A204.1 (cell line): ENCODE results near the gene ATP10A.

Experiments
- FAIRE-seq: peaks from 2 replicates; lab custom pipeline; 2012; peaks lifted over from hg19 to GRCh38; lab: Jason Lieb, UNC

Gene ATP10A

GRCh38 chr15:25679492-25679891, 183.6 kb downstream of the ATP10A start:
- FAIRE-seq: no peak

- no peak for FAIRE-seq
These were observed 184.6 kb downstream of the ATP10A start for GRCh38 chr15:25678500-25678855.

- FAIRE-seq: no peak
These were observed 185.2 kb downstream of the ATP10A start for GRCh38 chr15:25677719-25678499.

GRCh38 chr15:25676070-25676469, 187.1 kb downstream of the ATP10A start:
- no peak for FAIRE-seq

- no peak for FAIRE-seq
These were observed 187.7 kb downstream of the ATP10A start for GRCh38 chr15:25675396-25675795.

GRCh38 chr15:25674913-25675312, 188.2 kb downstream of the ATP10A start:
- FAIRE-seq: no peak

- no peak for FAIRE-seq
These were observed 189.2 kb downstream of the ATP10A start for GRCh38 chr15:25673972-25674371.

GRCh38 chr15:25673351-25673750, 189.8 kb downstream of the ATP10A start:
- no peak for FAIRE-seq

- no peak for FAIRE-seq
These were observed 192.0 kb downstream of the ATP10A start for GRCh38 chr15:25671132-25671531.

GRCh38 chr15:25670621-25671020, 192.5 kb downstream of the ATP10A start:
- FAIRE-seq: no peak

GRCh38 chr15:25670025-25670554, 193.0 kb downstream of the ATP10A start:
- no peak for FAIRE-seq

GRCh38 chr15:25668901-25669300, 194.2 kb downstream of the ATP10A start:
- FAIRE-seq: no peak

GRCh38 chr15:25668236-25668795, 194.8 kb downstream of the ATP10A start:
- no peak for FAIRE-seq

GRCh38 chr15:25667829-25668228, 195.3 kb downstream of the ATP10A start:
- no peak for FAIRE-seq

GRCh38 chr15:25665913-25666312, 197.2 kb downstream of the ATP10A start:
- no peak for FAIRE-seq

GRCh38 chr15:25664761-25665160, 198.4 kb downstream of the ATP10A start:
- FAIRE-seq: no peak

GRCh38 chr15:25663515-25663914, 199.6 kb downstream of the ATP10A start:
- FAIRE-seq: no peak

GRCh38 chr15:25661898-25662297, 201.2 kb downstream of the ATP10A start:
- no peak for FAIRE-seq

GRCh38 chr15:25659251-25659650, 203.9 kb downstream of the ATP10A start:
- no peak for FAIRE-seq

- no peak for FAIRE-seq
These were observed 204.6 kb downstream of the ATP10A start for GRCh38 chr15:25658560-25658959.

GRCh38 chr15:25655207-25655948, 207.7 kb downstream of the ATP10A start:
- no peak for FAIRE-seq

GRCh38 chr15:25653371-25653770, 209.8 kb downstream of the ATP10A start:
- FAIRE-seq: no peak

GRCh38 chr15:25652704-25653103, 210.4 kb downstream of the ATP10A start:
- FAIRE-seq: no peak
